Suppressor macrophage treated with lipopolysaccharide for 1 hour (primary cell): Measurements from ENCODE around the gene CXADR.
A peak's percentile ranks its signal among the peaks of the same experiment; 100 is the strongest.
"Not testable (repeated sequence)": the region's sequence is repeated elsewhere in the genome, so short reads cannot be mapped to it uniquely, and the experiment has no call there.

Experiments used
- DNase-seq, 3 donors: peaks; one replicate each; pipeline ENCODE4 v3.0.0-alpha.2; 2020 to 2022

The CXADR gene

GRCh38 chr21:17502985-17503384 is 9.9 kb upstream of the CXADR start:
- not testable (repeated sequence) for DNase-seq

- DNase-seq, result no peak
These were observed 5.9 kb upstream of the CXADR start for GRCh38 chr21:17506951-17507350.

- DNase-seq, result no peak
These were observed 5.3 kb upstream of the CXADR start for GRCh38 chr21:17507591-17507990.

- DNase-seq, result peak in 2 of 3 donors; percentile 24 to 35
These were observed 626 bp downstream of the CXADR start for GRCh38 chr21:17513214-17514123.

GRCh38 chr21:17514124-17514845 is 1.4 kb downstream of the CXADR start:
- peak in 1 of 3 donors; percentile 4 for DNase-seq

GRCh38 chr21:17517008-17517407 is 4.2 kb downstream of the CXADR start:
- not testable (repeated sequence) for DNase-seq

- DNase-seq, result no peak
These were observed 6.4 kb downstream of the CXADR start for GRCh38 chr21:17519208-17519738.

- DNase-seq, result no peak
These were observed 7.2 kb downstream of the CXADR start for GRCh38 chr21:17519965-17520609.

- no peak for DNase-seq
These were observed 10.2 kb downstream of the CXADR start for GRCh38 chr21:17523007-17523451.

GRCh38 chr21:17523979-17524494 is 11.2 kb downstream of the CXADR start:
- DNase-seq, result not testable (repeated sequence)

GRCh38 chr21:17524635-17525034 is 11.8 kb downstream of the CXADR start:
- no peak for DNase-seq

GRCh38 chr21:17526776-17527175 is 13.9 kb downstream of the CXADR start:
- DNase-seq, result no peak

GRCh38 chr21:17527240-17527639 is 14.4 kb downstream of the CXADR start:
- no peak for DNase-seq

GRCh38 chr21:17527711-17528110 is 14.9 kb downstream of the CXADR start:
- no peak for DNase-seq

- DNase-seq, result no peak
These were observed 16.8 kb downstream of the CXADR start for GRCh38 chr21:17529648-17530047.

GRCh38 chr21:17532292-17532691 is 19.4 kb downstream of the CXADR start:
- no peak for DNase-seq

- DNase-seq, result peak; percentile 25 to 44 (median 29)
These were observed 23.5 kb downstream of the CXADR start for GRCh38 chr21:17536381-17536780.

GRCh38 chr21:17537299-17537698 is 24.5 kb downstream of the CXADR start:
- peak in 2 of 3 donors; percentile 28 to 37 for DNase-seq

GRCh38 chr21:17538576-17538975 is 25.7 kb downstream of the CXADR start:
- DNase-seq, result no peak

- DNase-seq, result peak; percentile 46 to 90 (median 88)
These were observed 26.5 kb downstream of the CXADR start for GRCh38 chr21:17539323-17539722.

- DNase-seq, result peak in 2 of 3 donors; percentile 21 to 24
These were observed 27.0 kb downstream of the CXADR start for GRCh38 chr21:17539743-17540341.

GRCh38 chr21:17540530-17540929 is 27.7 kb downstream of the CXADR start:
- peak in 2 of 3 donors; percentile 49 to 52 for DNase-seq
